NCI-H2227 (cell line): ENCODE measurements around the gene C12orf50.
"Not testable (repeated sequence)": the region's sequence is repeated elsewhere in the genome, so short reads cannot be mapped to it uniquely, and the experiment has no call there.

Experiments used
- DNase-seq: peaks from one replicate; lab custom pipeline; 2025; ENCODE audit not compliant: unreplicated experiment; lab: John Stamatoyannopoulos, UW

Gene C12orf50, protein sequence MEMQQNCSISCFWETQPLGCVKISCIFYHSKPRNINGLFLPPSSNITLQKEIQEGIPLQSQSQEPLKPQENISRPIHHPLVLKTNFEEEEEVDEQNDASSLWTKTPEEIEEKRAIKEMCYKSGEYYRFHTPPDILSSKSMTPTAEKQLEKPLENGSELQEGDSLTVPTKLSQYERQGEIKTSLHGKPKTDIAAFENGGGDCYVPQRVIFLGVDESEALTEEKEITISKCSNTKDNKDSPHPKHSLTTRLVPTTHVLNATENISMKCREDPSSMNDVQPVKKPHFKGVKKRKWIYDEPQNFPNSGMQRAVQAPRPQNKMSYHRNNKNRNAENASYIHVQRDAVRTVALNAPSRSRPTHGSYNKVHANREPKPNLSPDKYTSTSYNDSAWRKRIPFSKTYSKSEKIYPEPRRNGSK

DNA sequence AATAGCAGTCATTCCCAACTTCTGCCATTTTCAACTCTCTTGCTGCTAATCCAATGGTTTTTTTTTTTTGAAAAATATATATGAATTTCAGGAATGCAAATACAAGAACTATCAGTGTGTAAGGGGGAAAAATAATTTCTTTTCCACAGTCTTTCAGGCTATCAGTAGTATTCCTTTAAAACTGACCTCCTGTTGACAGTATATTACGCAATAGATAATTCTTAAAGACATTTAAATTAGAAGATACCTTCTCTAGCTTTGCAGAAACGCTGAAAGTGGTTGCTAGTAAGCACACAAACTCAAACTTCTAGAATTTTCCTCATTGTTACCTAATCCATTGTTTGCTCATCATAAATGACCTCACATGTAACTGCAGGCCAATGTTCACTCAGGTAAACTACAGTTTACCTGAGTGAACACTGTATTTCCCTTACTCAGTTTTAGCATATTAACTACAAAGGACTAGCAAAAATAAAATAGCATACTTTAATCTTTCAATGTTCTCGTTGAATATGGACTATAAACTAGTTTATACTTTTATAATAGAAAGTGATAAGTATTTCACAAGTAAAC is at the start of gene C12orf50:
C12orf50 (minus strand) TSS at position 309 of the 573 bp plus-strand sequence. CDS start 2,439 bp downstream, outside the sequence.
- DNase-seq: no peak

DNA sequence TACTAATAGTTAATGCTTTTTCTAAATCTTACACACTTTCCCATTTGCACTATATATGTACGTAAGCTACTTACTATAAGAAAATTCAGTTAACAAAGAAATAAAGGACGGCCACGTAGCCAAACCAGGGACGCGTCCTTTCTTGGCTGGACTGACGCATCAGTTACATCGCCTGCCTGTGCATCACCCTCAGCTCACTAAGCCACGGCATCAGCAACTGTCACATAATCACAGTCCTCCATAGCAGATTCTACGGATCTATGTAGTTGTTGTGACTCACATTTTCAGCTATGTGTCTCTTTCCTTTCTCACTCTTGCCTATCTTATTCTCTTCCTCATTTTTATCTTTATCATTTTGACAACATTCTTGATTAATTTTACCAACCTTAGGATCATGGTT is 38.1 kb upstream of the C12orf50 start:
- DNase-seq: no peak

DNA sequence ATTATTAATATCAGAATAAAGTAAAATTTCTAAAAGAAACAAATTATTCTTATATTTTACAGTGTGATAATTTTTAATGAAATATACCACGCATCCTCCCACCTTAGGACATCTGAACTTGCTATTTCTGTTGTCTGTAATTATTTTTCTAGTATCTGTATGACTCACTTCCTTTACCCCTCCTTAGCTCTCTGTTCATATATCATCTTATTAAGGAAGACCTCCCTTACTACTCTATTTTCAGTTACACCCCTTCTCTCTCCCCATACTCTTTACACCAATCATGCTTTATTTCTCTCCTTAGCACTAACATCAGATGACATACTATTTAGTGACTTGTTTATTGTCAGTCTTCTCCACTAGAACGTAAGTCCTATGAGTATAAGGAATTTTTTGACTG is 34.2 kb upstream of the C12orf50 start:
- DNase-seq: no peak

DNA sequence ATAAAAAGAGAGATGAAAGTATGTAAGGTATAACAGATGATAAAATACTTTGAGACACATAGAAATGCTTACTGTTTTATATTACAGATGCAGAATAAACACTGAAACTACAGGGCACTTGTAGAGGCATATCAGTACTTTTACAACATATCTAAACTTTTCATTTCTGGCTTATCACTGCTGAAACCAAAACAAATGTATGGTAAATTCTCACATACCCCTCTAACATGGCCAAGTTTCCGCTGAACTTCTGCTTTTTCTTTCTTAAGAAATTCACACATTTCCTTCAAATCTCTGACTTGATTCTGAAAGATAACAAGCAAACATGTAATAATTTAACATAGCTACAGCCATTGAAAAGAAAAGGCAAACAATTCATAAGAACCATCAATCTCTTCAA is 33.3 kb upstream of the C12orf50 start:
- no peak for DNase-seq

DNA sequence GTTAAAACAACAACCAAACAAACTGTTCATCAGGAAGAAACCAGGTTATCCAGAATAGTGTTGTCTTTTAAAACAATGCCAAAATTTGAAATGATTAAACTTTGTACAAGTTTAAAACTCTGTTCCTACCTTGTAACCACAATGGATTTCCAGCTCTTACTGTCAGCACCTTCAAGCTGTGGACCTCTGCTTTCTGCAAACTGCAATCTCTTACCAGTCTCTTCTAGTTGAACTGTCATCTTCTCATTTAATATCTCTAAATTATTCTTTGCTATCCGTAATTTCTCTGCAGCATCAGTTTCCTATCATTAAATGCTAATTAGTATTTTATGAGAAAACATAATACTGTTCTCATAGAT is 29.5 kb upstream of the C12orf50 start:
- no peak for DNase-seq

DNA sequence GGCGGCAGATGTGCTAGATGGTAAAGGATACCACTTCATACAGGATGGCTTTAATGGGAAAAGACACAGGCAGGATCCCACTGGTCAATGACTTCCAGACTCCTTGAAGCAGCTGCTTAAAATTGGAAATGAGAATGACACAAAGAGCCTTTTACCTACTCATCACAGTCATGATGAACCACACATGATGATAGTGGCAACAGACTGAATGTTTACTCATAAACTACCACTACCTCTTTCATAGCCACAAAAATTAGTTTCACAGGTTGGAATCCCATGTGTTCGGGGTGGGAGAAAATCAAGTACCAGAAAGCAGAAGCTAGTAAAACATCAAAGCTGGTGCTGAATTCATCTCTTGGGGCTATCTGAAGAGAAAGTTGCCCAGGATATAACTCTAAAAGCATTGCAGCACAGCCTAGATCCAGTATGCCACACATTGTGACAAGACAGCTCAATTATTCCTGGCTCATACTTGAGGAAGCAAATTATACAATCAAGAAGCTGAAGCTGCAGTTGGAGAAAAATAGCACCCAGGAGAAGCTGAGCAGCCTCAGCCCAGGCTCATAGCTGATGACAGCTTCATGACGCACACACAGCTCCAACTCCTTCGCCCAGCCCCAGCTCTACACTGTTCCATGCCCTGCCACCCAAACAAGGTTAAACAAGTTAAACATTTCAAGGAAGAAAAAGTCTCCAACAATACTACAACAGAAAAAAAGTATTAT is 29.0 kb upstream of the C12orf50 start:
- DNase-seq: no peak

DNA sequence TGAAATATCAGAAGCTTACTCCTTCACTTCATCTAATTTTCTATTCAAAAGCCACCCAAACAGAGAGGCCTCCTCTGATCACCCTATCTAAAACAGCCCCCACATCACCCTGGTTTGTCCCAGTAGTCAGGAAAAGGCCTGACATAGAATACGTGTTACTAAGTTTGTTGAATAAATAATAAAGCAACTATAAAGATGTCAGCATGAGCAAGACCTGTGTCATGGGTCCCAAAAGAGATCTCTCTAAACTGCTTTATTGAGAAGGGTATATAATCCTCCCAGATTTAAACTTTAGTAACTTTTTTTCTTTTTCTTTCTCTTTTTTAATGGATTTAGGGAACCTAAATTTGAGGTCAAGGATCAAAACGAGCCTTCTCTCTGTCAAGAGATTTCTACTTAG is 27.4 kb upstream of the C12orf50 start:
- no peak for DNase-seq

DNA sequence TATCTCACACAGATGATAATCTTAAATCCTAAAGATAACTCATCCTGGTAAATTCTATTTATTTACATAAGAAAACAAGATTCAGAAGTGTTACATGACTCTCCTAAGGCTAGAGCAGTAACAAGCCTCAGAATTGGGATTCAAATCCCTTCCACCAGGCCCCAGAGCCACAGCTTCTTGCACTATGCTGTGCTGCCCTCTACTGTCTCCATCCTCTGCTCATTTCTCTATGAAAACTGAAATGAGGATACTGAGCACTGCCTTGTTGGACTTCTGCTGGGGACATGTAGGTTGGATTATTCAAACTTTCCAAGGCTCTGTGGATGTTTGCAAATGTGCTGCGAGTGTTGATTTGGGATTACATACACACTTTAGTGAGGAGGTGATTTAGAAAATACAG is 23.5 kb upstream of the C12orf50 start:
- DNase-seq: peak; percentile 48

DNA sequence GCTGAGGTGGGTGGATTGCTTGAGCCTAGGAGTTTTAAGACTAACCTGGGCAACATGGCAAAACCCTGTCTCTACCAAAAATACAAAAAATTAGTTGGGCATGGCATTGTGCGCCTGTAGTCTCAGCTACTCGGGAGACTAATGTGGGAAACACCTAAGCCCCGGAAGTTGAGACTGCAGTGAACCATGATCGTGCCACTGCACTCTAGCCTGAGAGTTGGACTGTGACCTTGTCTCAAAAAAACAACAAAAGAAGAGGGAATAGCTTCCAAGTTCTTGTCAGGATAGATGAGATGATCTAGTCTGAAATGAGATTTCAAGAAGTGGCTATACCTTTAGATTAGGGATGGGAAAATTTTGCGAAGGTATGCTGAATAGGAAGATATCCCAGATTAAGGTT is 14.8 kb upstream of the C12orf50 start:
- no peak for DNase-seq

DNA sequence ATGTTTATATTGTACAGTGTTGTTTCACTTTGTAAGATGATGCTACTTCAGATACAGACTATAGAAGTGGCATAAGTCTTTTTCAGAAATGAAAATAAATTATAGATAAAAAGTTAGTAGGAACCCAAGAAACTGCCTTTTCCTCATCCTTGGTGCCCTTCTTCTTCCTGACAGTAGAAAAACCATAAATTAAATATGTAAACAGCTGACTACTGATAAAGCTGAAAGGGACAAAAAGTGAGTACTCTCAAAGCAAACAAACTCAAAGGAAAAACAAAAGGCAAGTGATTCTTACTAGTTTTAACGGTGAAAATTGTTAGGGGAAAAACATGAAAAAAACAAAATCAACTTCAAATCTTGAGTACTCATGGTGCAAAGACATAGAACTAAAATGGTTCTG is 8.6 kb upstream of the C12orf50 start:
- DNase-seq: no peak

DNA sequence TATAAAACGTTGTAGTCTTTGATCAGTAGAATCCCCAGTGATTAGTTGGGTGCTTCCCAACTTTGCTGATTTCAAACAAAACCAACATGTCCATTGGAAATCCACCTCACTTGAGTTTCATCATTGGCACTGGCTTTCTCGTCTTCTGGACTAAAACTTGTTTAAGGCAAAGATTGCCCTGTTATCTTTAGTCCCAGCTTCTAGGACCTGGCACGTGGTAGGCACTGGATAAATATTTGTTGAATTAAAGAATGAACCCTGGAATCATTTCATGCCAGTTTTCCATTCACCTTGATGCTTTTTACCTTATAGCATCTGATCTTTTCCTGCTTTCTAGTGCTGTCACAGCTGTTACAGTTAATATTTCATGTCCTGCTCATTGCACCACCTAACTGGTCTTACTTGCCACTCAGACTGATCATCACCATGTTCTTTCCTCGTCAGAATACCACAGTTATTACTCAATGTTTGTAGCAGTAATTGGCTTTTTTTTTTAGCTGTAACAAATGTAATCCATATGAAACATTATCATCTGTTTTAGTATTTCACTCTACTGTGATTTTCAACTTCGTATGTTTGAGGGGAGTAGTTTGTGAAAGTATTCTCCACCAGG is 7.3 kb upstream of the C12orf50 start:
- peak; percentile 2 for DNase-seq

DNA sequence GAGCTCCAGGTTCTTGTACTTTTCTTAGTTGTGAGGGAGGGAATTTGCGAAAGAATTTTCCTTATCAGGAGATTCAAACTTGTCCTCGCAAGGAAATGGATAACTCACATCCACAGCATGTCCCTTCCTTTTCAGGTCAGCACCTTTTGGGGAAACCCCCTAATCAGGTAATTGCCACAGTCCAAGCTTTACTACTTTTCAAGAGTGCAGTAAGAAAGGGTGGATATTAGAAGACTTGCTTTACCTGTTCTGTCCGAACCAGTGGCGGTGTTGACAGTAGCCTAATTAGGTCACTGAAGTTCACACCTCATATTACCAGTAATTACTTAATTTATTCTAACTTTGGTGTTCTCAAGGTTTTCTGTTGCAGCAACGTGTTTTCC is 6.7 kb upstream of the C12orf50 start:
- no peak for DNase-seq

DNA sequence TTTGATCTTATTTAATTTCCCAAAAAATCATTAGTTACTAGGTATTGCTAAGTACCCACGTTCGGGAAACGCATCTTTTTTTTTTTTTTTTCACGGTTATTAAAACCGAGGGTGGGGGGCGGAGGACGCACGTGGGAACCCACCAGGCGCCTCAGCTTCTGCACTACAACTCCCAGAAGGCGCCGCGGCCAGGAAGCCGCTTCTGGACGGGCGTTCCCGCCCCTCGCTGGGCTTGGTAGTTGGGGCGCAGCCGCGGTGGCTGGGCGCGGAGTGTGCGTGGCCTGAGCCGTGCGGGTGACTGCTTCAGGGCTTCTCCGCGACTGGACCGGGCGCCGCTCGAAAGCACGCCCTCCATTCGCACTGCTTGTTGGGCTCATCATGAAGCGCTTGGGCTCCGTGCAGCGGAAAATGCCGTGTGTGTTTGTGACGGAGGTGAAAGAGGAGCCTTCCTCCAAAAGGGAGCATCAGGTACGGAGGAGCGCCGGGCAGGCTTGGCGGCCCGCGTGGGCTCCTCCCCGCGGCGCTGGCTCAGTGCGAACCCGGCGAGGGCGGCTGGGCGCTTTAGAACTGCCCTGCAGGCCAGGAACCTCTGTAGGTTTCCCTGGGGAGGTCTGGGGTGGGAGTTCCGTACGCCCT is 6.2 kb upstream of the C12orf50 start:
- peak; percentile 96 for DNase-seq

DNA sequence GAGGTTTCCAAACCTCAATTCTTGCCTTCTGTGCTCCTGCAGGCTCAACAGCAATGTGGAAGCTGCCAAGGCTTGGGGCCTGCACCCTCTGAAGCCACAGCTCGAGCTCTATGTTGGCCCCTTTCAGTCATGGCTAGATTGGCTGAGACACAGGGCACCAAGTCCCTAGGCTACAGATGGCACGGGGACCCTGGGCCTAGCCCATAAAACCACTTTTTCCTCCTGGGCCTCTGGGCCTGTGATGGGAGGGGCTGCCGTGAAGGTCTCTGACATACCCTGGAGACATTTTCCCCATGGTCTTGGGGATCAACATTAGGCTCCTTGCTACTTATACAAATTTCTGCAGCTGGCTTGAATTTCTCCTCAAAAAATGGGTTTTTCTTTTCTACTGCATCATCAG is 2.0 kb upstream of the C12orf50 start:
- DNase-seq: not testable (repeated sequence)

DNA sequence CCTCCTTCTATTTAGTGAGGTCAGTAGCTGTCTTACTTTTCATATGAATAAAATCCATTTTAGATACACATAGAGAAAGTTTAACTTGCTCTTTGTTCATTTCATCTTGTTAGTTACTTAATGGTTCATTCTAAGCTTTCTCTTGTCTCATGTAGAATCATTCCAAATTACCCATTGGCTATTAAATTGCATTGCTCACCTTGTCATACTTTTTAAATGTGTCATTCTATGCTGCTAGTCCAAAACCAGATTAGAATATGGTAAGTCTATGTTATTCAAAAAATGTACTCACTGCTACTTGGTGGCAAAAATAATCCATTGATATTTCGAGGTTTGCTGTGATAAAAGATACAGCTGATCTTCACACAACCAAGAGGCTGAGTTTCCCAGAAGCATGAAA is 3.0 kb downstream of the C12orf50 start:
- no peak for DNase-seq

DNA sequence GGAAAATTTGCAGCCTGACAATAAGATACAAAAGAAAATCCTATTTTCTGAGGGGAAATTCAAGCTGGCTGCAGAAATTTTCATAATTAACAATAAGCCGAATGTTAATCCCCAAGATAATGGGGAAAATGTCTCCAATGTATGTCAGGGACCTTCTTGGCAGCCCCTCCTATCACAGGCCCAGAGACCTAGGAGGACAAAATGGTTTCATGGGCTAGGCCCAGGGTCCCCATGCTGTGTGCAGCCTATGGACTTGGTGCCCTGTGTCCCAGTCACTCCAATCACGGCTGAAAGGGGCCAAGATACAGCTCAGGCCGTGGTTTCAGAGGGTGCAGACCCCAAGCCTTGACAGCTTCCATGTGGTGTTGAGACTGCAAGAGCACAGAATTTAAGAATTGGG is 11.2 kb downstream of the C12orf50 start:
- no peak for DNase-seq

DNA sequence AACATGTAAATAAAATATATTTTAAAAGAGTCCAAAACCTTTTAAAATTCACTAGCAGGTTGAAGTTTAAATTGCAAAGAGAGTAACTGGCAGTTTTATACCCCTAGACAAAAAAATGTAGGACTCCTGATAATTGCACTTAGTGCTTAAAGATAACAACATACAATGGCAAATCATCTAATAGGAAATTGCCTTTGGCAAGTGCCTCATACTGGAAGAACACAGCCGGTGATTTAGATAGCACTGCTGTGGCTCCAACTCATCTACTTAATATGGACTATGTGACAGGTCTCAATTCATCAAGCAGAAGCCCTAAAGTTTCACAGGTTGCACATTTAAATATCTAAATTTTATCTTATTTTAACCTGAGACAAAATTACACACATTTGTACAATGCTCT is 13.4 kb downstream of the C12orf50 start:
- no peak for DNase-seq

DNA sequence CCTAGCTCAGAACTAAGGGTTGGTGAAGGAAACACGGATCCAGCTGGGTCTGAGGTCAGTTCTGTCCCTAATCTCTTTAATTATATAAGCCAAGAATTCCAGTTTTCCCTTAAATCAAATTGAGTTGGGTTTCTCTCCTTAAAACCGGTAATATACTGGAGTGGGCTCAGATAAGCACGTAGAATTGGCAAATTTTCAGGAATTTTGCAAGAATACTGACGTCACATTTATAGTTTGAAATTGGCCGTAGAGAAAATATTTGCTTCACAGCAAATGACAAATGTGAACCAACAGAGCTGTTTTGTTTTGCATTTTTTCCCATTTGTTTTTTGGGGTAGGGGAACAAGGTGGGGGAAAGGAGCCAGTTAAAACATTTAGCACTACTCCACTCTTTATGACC is 17.4 kb downstream of the C12orf50 start:
- no peak for DNase-seq

DNA sequence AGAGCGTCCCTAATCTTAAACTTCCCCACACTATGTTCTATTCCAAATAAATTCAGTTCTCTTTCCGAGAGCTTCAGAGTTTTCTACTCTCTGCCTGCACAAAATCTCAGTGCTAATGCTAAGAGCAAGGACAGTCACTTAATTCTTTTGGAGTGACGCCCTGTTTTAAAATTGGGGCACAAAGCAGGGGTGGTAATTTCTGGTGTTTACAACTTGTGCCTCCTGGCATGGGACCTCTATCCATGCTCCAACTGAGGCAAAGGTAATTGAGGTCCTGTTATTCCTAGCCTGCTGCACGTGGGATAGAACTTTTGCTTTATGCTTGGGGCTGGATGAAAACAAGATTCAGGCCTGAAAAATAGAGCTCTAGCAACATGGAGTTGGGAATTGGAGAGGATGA is 22.9 kb downstream of the C12orf50 start:
- DNase-seq: no peak

DNA sequence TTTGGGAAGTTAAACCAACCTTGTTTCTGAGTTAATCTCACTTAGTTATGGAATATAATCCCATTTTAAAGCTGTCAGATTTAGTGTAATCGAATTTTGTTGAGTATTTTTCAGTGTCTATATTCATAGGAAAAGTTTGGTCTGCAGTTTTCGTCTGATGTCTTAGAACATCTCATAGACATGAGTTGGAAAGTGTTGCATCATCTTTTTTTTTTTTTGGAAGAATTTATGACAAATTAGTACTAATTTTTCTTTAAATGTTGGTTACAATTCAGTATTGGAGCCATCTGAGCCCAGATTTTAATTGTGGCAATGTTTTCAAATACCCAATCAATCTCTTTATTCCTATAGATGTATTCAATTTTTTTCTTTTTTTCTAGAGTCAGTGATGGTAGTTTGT is 27.9 kb downstream of the C12orf50 start:
- no peak for DNase-seq

DNA sequence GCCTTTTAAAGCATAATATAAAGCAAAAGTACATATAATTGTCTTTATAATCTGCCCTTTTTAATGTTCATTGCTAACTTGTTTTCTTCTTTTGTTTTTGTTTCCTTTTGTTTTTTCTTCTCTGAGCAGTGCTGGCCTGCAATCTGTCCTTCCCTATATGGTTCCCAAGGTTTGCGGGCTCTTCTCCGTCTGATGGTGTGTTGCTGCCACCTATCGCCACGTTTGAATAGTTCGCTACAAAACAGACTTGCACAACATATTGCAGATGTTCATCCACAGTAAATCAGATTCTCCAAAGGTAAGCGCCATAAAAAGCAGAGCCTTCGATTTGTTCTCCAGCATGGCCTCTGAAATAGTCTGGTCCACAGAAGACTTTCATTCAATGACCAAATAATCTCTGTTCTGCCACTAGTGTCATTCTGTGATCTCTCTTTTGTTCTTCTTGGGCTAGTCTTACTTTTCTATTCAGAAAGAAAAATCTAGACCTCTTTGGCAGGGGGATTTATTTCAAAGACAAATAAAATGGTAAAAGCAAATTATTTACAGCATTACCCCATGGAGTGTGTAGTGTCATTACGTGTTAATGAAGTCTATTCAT is 33.5 kb downstream of the C12orf50 start:
- peak; percentile 87 for DNase-seq
